ENCODE results near the gene KDM2B. TPM values are rescaled to one million over a fixed set of nuclear protein-coding genes. Genes with fewer than 3 reads are reported as not detected.

KDM2B gene
- 17.0 and 30.1 TPM in 2 replicates for total RNA-seq (2014; rRNA removed; shearing (Covaris generic))

- peak; percentile 54 for DNase-seq (ENCODE audit: low read depth)
Measured at GRCh38 chr12:121580959-121581685, at the start of gene KDM2B. Gene KDM2B (minus strand): TSS chr12:121581023. CDS start chr12:121580911, 112 bp downstream.

- DNase-seq (ENCODE audit: low read depth) = no peak
Measured at GRCh38 chr12:121628536-121628935, 47.7 kb upstream of the KDM2B start.

- DNase-seq (ENCODE audit: low read depth) = no peak
Measured at GRCh38 chr12:121628037-121628436, 47.2 kb upstream of the KDM2B start.

- peak; percentile 70 for DNase-seq (ENCODE audit: low read depth)
Measured at GRCh38 chr12:121626853-121627640, 46.2 kb upstream of the KDM2B start.

GRCh38 chr12:121626087-121626852, 45.4 kb upstream of the KDM2B start, which contains the start of gene ORAI1:
Gene ORAI1 (plus strand): TSS chr12:121626530.
- DNase-seq (ENCODE audit: low read depth) = peak; percentile 87

- no peak for DNase-seq (ENCODE audit: low read depth)
Measured at GRCh38 chr12:121620333-121620891, 39.6 kb upstream of the KDM2B start.

GRCh38 chr12:121618659-121619233, 37.9 kb upstream of the KDM2B start:
- no peak for DNase-seq (ENCODE audit: low read depth)

GRCh38 chr12:121614872-121615467, 34.1 kb upstream of the KDM2B start:
- DNase-seq (ENCODE audit: low read depth) = no peak

- DNase-seq (ENCODE audit: low read depth) = no peak
Measured at GRCh38 chr12:121613462-121613861, 32.6 kb upstream of the KDM2B start.

- no peak for DNase-seq (ENCODE audit: low read depth)
Measured at GRCh38 chr12:121611306-121611705, 30.5 kb upstream of the KDM2B start.

- DNase-seq (ENCODE audit: low read depth) = no peak
Measured at GRCh38 chr12:121610239-121611149, 29.7 kb upstream of the KDM2B start.

GRCh38 chr12:121608301-121608700, 27.5 kb upstream of the KDM2B start:
- no peak for DNase-seq (ENCODE audit: low read depth)

- DNase-seq (ENCODE audit: low read depth) = no peak
Measured at GRCh38 chr12:121603581-121603980, 22.8 kb upstream of the KDM2B start.

- DNase-seq (ENCODE audit: low read depth) = no peak
Measured at GRCh38 chr12:121602766-121603165, 21.9 kb upstream of the KDM2B start.

- no peak for DNase-seq (ENCODE audit: low read depth)
Measured at GRCh38 chr12:121600702-121601336, 20.0 kb upstream of the KDM2B start.

GRCh38 chr12:121596526-121596925, 15.7 kb upstream of the KDM2B start:
- no peak for DNase-seq (ENCODE audit: low read depth)

GRCh38 chr12:121595520-121595919, 14.7 kb upstream of the KDM2B start:
- no peak for DNase-seq (ENCODE audit: low read depth)

- DNase-seq (ENCODE audit: low read depth) = no peak
Measured at GRCh38 chr12:121592320-121592719, 11.5 kb upstream of the KDM2B start.

- DNase-seq (ENCODE audit: low read depth) = peak; percentile 71
Measured at GRCh38 chr12:121590476-121591143, 9.8 kb upstream of the KDM2B start.
